ENCODE data around the gene ATG10. TPM values are rescaled to one million over a fixed set of nuclear protein-coding genes. Genes with fewer than 3 reads are reported as not detected.
A peak's percentile ranks its signal among the peaks of the same experiment; 100 is the strongest.

The ATG10 gene
- total and polyA plus RNA-seq, 2 experiments from 2014 or later = 12.5 to 17.7 TPM

- TF ChIP-seq ZNF114 (CRISPR knock-in tag; IDR thresholded peaks at IDR 0.05) (no peak), EZH2 (IDR thresholded peaks at IDR 0.05; ENCODE audit: low read depth, unreplicated experiment) (no peak), ETS1 (IDR thresholded peaks at IDR 0.05) (no peak)
Observed at GRCh38 chr5:82277613-82277986, 305.8 kb downstream of the ATG10 start (continued).

- ATAC-seq (peak; percentile 75), DNase-seq (ENCODE audit: low spot score) (peak; percentile 95)
- H2AFZ ChIP-seq = no peak within 1 kb of the TSS
- H3K27ac ChIP-seq (ENCODE audit: low read depth) = peak within 1 kb of the TSS; percentile 92
- peaks cover 29% of the 10 kb centered on the region for H3K36me3 ChIP-seq (ENCODE audit: insufficient read depth)
- peak within 1 kb of the TSS; percentile 100 for H3K27ac Mint-ChIP-seq
- peaks cover 22% of the 10 kb centered on the region for H3K79me2 ChIP-seq (replicated peaks; ENCODE audit: insufficient read depth)
- no peaks in the 10 kb centered on the region; the same call in 1 of the 2 replicates for H4K20me1 ChIP-seq (replicated peaks; ENCODE audit: insufficient read depth)
- H3K36me3 Mint-ChIP-seq (ENCODE audit: low read depth) = peaks cover 54% of the 10 kb centered on the region
- no peaks in the 10 kb centered on the region for H3K9me3 Mint-ChIP-seq
- peaks cover 23% of the 10 kb centered on the region for H3K27me3 Mint-ChIP-seq (ENCODE audit: insufficient read depth, low read depth, poor library complexity)
- peaks cover 26% of the 10 kb centered on the region for H3K4me1 ChIP-seq (ENCODE audit: insufficient read depth)
- H3K9me2 ChIP-seq (ENCODE audit: insufficient read depth) = no peaks in the 10 kb centered on the region
- peaks cover 27% of the 10 kb centered on the region for H3F3A ChIP-seq (replicated peaks; ENCODE audit: low read depth)
- H3K4me2 ChIP-seq = peak within 1 kb of the TSS; percentile 95
- TF ChIP-seq ETS1 (IDR thresholded peaks at IDR 0.05) (peak; percentile 64; the same call in 1 of the 2 replicates), CREB1 (CRISPR knock-in tag; IDR thresholded peaks at IDR 0.05; ENCODE audit: low read depth) (peak; percentile 58), ZNF462 (CRISPR knock-in tag; IDR thresholded peaks at IDR 0.05) (no peak), REST (IDR thresholded peaks at IDR 0.05; ENCODE audit: unreplicated experiment) (peak; percentile 9), POLR2AphosphoS5 (IDR thresholded peaks at IDR 0.05; ENCODE audit: low read depth) (peak; percentile 90), EZH2 (IDR thresholded peaks at IDR 0.05; ENCODE audit: low read depth, unreplicated experiment) (no peak)
- H3K4me3 ChIP-seq = peak within 1 kb of the TSS; percentile 91
- peak within 1 kb of the TSS; percentile 94 for H3K4me3 Mint-ChIP-seq
- no peaks in the 10 kb centered on the region for H3K27me3 ChIP-seq (ENCODE audit: insufficient read depth)
- H3K4me1 Mint-ChIP-seq = peaks cover 36% of the 10 kb centered on the region
Observed at GRCh38 chr5:82277987-82278710, 306.3 kb downstream of the ATG10 start, which contains the start of gene RPS23. TSS of gene RPS23 (minus strand) at chr5:82278354. CDS start at chr5:82278323, 31 bp downstream.
